IPS DF 6.9 (cell line): Measurements from ENCODE around the gene ARL3.

Experiments
- DNase-seq: peaks from one replicate; pipeline ENCODE4 v3.0.0-alpha.2; 2013; ENCODE audit warnings: low read depth, low spot score
- H3K27ac ChIP-seq: one replicate; pipeline ENCODE4 v1.5.1; 2013; ENCODE audit warnings: low read length, control low read depth
- H3K27me3 ChIP-seq: 2 replicates; pipeline ENCODE4 v1.6.1; 2013; ENCODE audit warnings: mild to moderate bottlenecking, low read length; ENCODE audit not compliant: control insufficient read depth, insufficient read depth
- H3K36me3 ChIP-seq: 2 replicates; pipeline ENCODE4 v1.6.1; 2013; ENCODE audit warnings: low read length; ENCODE audit not compliant: control insufficient read depth, insufficient read depth
- H3K4me1 ChIP-seq: 2 replicates; pipeline ENCODE4 v1.6.1; 2013; ENCODE audit warnings: low read length; ENCODE audit not compliant: control insufficient read depth, insufficient read depth
- H3K4me3 ChIP-seq: 2 replicates; pipeline ENCODE4 v1.5.1; 2013; ENCODE audit warnings: mild to moderate bottlenecking, low read length
- H3K9me3 ChIP-seq: 2 replicates; pipeline ENCODE4 v1.6.1; 2013; ENCODE audit warnings: low read length, inconsistent platforms; ENCODE audit not compliant: control insufficient read depth, insufficient read depth
- WGBS: extraction: QIAGEN DNeasy Blood & Tissue Kit; methylation state at CpG from one replicate; pipeline ENCODE4 v1.1.7; 2013; ENCODE audit warnings: mixed read lengths, missing lambda C conversion rate; ENCODE audit not compliant: insufficient read length, insufficient coverage; 5-methylcytosine and 5-hydroxymethylcytosine counted together

The ARL3 gene

GRCh38 chr10:102626026-102626685, 88.0 kb downstream of the ARL3 start:
- DNase-seq = no peak
- Histone ChIP-seq H3K9me3 (no peaks in the 10 kb centered on the region), H3K4me1 (peaks cover 24% of the 10 kb centered on the region), H3K27me3 (no peaks in the 10 kb centered on the region), H3K27ac (no peak overlapping the region), H3K36me3 (no peaks in the 10 kb centered on the region), H3K4me3 (no peak overlapping the region)
- WGBS = no CpG with 5 or more reads among the region's 10 CpGs

- no peak overlapping the region for H3K4me3 ChIP-seq
- H3K9me3 ChIP-seq = no peaks in the 10 kb centered on the region
- H3K27me3 ChIP-seq = no peaks in the 10 kb centered on the region
- H3K27ac ChIP-seq = no peak overlapping the region
- DNase-seq = no peak
- WGBS = no CpG with 5 or more reads among the region's 12 CpGs
- H3K4me1 ChIP-seq = peaks cover 19% of the 10 kb centered on the region
- no peaks in the 10 kb centered on the region for H3K36me3 ChIP-seq
Measured at GRCh38 chr10:102624751-102625645, 89.2 kb downstream of the ARL3 start.

- Histone ChIP-seq H3K4me1 (peaks cover 15% of the 10 kb centered on the region), H3K27ac (no peak overlapping the region), H3K36me3 (peaks cover 2% of the 10 kb centered on the region; the same call in 1 of the 2 replicates), H3K27me3 (no peaks in the 10 kb centered on the region), H3K9me3 (no peaks in the 10 kb centered on the region), H3K4me3 (no peak overlapping the region)
- no peak for DNase-seq
- no CpG with 5 or more reads among the region's 3 CpGs for WGBS
Measured at GRCh38 chr10:102624094-102624493, 90.1 kb downstream of the ARL3 start.
